GM12865 (cell line): ENCODE measurements around the gene GABRG1.

Experiments
- DNase-seq: peaks from one replicate; pipeline ENCODE4 v3.0.0; 2010; ENCODE audit warnings: low read depth
- H3K4me3 ChIP-seq: 2 replicates; pipeline ENCODE4 v1.5.1; 2011; ENCODE audit warnings: mild to moderate bottlenecking, low read depth, low read length, control low read depth
- CTCF ChIP-seq: IDR thresholded peaks from 2 replicates; pipeline ENCODE4 v1.5.1; 2011; ENCODE audit warnings: low read length, control low read depth, low read depth, inconsistent platforms; ENCODE audit not compliant: insufficient read depth; ENCODE audit errors: missing control alignments

The GABRG1 gene

GRCh38 chr4:46123913-46124755, at the start of gene GABRG1:
TSS of gene GABRG1 (minus strand) at chr4:46124054. CDS start at chr4:46123913, 141 bp downstream.
- DNase-seq = no peak
- H3K4me3 ChIP-seq = no peak within 1 kb of the TSS
- no peak for TF ChIP-seq CTCF

GRCh38 chr4:46146993-46147392, 23.1 kb upstream of the GABRG1 start:
- H3K4me3 ChIP-seq = no peak overlapping the region
- no peak for DNase-seq
- no peak for TF ChIP-seq CTCF

GRCh38 chr4:46131498-46132057, 7.7 kb upstream of the GABRG1 start:
- TF ChIP-seq CTCF = no peak
- no peak overlapping the region for H3K4me3 ChIP-seq
- no peak for DNase-seq

- no peak overlapping the region for H3K4me3 ChIP-seq
- DNase-seq = no peak
Measured at GRCh38 chr4:46124773-46125413, 1.0 kb upstream of the GABRG1 start.

GRCh38 chr4:46081674-46082073, 42.2 kb downstream of the GABRG1 start:
- no peak for DNase-seq
- TF ChIP-seq CTCF = no peak
- no peak overlapping the region for H3K4me3 ChIP-seq

More at GRCh38 chr4:46124773-46125413, 1.0 kb upstream of the GABRG1 start:
- no peak for TF ChIP-seq CTCF

- H3K4me3 ChIP-seq = no peak overlapping the region
- no peak for DNase-seq
- TF ChIP-seq CTCF = no peak
Measured at GRCh38 chr4:46081248-46081647, 42.6 kb downstream of the GABRG1 start.
